Fibroblast of mammary gland (primary cell): ENCODE data around the gene PFKFB4.
"Not testable (repeated sequence)": the region's sequence is repeated elsewhere in the genome, so short reads cannot be mapped to it uniquely, and the experiment has no call there.

ENCODE experiments used
- DNase-seq: peaks from one replicate; pipeline ENCODE4 v3.0.0-alpha.2; 2010; ENCODE audit warnings: low read depth
- H3K4me3 ChIP-seq: 2 replicates; pipeline ENCODE4 v1.5.1; 2011; ENCODE audit warnings: low read depth, mild to moderate bottlenecking, low read length, moderate library complexity; ENCODE audit not compliant: control insufficient read depth
- TF ChIP-seq, protein P1 (sequence below): conservative IDR thresholded peaks from 2 replicates; pipeline ENCODE4 v1.5.1; 2011; ENCODE audit warnings: low read depth, low read length, inconsistent platforms; ENCODE audit not compliant: control insufficient read depth, insufficient read depth

PFKFB4 gene

GRCh38 chr3:48532977-48533337, 23.6 kb downstream of the PFKFB4 start:
- TF ChIP-seq, protein P1, sequence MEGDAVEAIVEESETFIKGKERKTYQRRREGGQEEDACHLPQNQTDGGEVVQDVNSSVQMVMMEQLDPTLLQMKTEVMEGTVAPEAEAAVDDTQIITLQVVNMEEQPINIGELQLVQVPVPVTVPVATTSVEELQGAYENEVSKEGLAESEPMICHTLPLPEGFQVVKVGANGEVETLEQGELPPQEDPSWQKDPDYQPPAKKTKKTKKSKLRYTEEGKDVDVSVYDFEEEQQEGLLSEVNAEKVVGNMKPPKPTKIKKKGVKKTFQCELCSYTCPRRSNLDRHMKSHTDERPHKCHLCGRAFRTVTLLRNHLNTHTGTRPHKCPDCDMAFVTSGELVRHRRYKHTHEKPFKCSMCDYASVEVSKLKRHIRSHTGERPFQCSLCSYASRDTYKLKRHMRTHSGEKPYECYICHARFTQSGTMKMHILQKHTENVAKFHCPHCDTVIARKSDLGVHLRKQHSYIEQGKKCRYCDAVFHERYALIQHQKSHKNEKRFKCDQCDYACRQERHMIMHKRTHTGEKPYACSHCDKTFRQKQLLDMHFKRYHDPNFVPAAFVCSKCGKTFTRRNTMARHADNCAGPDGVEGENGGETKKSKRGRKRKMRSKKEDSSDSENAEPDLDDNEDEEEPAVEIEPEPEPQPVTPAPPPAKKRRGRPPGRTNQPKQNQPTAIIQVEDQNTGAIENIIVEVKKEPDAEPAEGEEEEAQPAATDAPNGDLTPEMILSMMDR = no peak
- no peak for DNase-seq
- no peak overlapping the region for H3K4me3 ChIP-seq

GRCh38 chr3:48532271-48532976, 24.2 kb downstream of the PFKFB4 start:
- TF ChIP-seq, protein P1 = no peak
- H3K4me3 ChIP-seq = no peak overlapping the region

GRCh38 chr3:48530701-48531100, 25.9 kb downstream of the PFKFB4 start:
- DNase-seq, H3K4me3 ChIP-seq: not testable (repeated sequence)

More at GRCh38 chr3:48532271-48532976, 24.2 kb downstream of the PFKFB4 start:
- no peak for DNase-seq

GRCh38 chr3:48528754-48529153, 27.8 kb downstream of the PFKFB4 start:
- H3K4me3 ChIP-seq = no peak overlapping the region
- TF ChIP-seq, protein P1 = no peak
- peak; percentile 43 for DNase-seq

GRCh38 chr3:48528048-48528447, 28.6 kb downstream of the PFKFB4 start:
- H3K4me3 ChIP-seq = no peak overlapping the region
- TF ChIP-seq, protein P1 = no peak
- DNase-seq = no peak

DNA sequence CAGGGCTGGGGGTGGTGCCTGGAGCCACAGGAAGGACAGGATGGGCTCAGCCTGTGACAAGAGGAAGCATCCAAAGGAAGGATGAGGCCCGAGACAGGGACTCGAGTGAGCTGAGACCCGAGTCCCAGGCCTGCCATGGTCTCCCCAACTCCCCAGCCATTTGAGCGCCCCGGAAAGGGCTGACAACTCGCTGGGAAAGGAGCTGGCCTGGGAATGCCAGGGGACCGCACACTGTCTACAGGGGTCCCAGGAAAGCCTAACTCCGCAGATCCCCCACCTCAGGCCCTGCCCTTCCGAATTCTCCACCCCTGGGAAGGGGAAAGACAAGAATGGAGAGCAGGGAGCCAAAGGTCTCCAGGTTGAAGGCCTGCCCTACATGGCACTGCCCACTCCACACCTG, 31.6 kb downstream of the PFKFB4 start:
- no peak overlapping the region for H3K4me3 ChIP-seq
- TF ChIP-seq, protein P1 = no peak
- DNase-seq = no peak

DNA sequence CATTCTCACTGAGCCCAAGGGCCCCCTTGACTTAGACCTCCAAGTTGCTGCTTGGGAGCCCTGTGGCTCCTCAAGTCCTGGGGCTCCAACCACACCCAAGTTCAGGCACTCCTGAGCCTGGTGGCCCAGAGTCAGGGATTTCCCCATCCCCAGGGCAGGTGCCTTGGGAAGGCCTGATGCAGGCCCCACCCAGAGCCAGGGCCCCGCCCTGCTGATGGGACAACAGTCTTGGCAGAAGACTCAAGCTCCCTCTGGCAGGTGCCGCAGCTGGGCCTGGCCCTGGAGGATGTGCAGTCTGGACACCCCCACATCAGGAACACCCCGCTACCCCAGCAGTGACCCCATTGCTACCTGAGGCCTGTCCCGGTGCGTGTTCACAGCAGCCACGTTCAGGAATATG, 35.0 kb downstream of the PFKFB4 start:
- no peak for DNase-seq
- no peak overlapping the region for H3K4me3 ChIP-seq
- TF ChIP-seq, protein P1 = no peak
